Lung (tissue), 12 donors: ENCODE data around the gene NRAS. TPM values are rescaled to one million over a fixed set of nuclear protein-coding genes. Genes with fewer than 3 reads are reported as not detected.

Experiments used
- ATAC-seq: fragments of 200-7000 bp; cut with Tn5 transposase; one replicate; pipeline ENCODE4 v1.9.1; 2020; ENCODE audit warnings: moderate number of reproducible peaks; ENCODE audit not compliant: insufficient read depth, low FRiP score
- DNase-seq, 3 donors: peaks; one replicate each; pipeline ENCODE4 v3.0.0-alpha.2; 2013 to 2017
- H3K27ac ChIP-seq, 2 donors: one replicate each; pipeline ENCODE4 v1.5.1; 2013; ENCODE audit warnings: mild to moderate bottlenecking in 2 of 2, moderate library complexity in 2 of 2, control low read depth in 1 of 2, inconsistent platforms in 1 of 2, low read depth in 1 of 2, low read length in 1 of 2
- H3K27me3 ChIP-seq, 3 donors: one replicate each; pipeline ENCODE4 v1.5.1; 2013; ENCODE audit warnings: low read length in 2 of 3; ENCODE audit not compliant: control insufficient read depth in 3 of 3, insufficient read depth in 3 of 3
- H3K36me3 ChIP-seq, 4 donors: one replicate each; pipeline ENCODE4 v1.5.1; 2013; ENCODE audit warnings: low read length in 4 of 4, mild to moderate bottlenecking in 1 of 4, moderate library complexity in 1 of 4; ENCODE audit not compliant: control insufficient read depth in 4 of 4, insufficient read depth in 4 of 4
- H3K4me1 ChIP-seq, 5 donors: one replicate each; pipeline ENCODE4 v1.5.1; 2013; ENCODE audit warnings: low read length in 5 of 5, mild to moderate bottlenecking in 2 of 5, moderate library complexity in 1 of 5; ENCODE audit not compliant: control insufficient read depth in 5 of 5, insufficient read depth in 5 of 5
- H3K4me3 ChIP-seq: one replicate; pipeline ENCODE4 v1.5.1; 2013; ENCODE audit warnings: mild to moderate bottlenecking, control low read depth, moderate library complexity
- H3K9ac ChIP-seq, 2 donors: one replicate each; pipeline ENCODE4 v1.5.1; 2013; ENCODE audit warnings: low read length in 2 of 2, control low read depth in 1 of 2; ENCODE audit not compliant: insufficient read depth in 1 of 2
- H3K9me3 ChIP-seq, 4 donors: one replicate each; pipeline ENCODE4 v1.5.1; 2013; ENCODE audit warnings: low read length in 3 of 4, mild to moderate bottlenecking in 1 of 4, moderate library complexity in 1 of 4; ENCODE audit not compliant: control insufficient read depth in 4 of 4, insufficient read depth in 3 of 4
- CTCF ChIP-seq: IDR thresholded peaks from 2 replicates; pipeline ENCODE4 v1.5.1; 2012; ENCODE audit warnings: mild to moderate bottlenecking; ENCODE audit errors: control extremely low read depth, extremely low read depth
- WGBS, 2 donors: extraction: QIAGEN DNeasy Blood & Tissue Kit; methylation state at CpG; one replicate each; pipeline ENCODE4 v1.1.7; 2013; 5-methylcytosine and 5-hydroxymethylcytosine counted together
- polyA plus RNA-seq, 2 donors: library from polyadenylated mRNA; stranded (reverse); fragments of 200-250 nt; gene quantifications; one replicate each; pipeline ENCODE4 v1.2.1, GENCODE V29; 2013
- total RNA-seq, 2 donors: library from RNA; depleted of rRNA in 1 of 2; stranded (reverse); fragments of >200 nt in 1 of 2; gene quantifications; one replicate each; pipeline ENCODE4 v1.2.1, GENCODE V29; 2014 to 2021
- donor health status: control.
- donor health status: control.
- donor health status: Bipolar disorder and iron deficiency.
- donor health status: healthy.
- donor health status: DM: yes; HTN: yes; CAD: no.

Gene NRAS
- total and polyA plus RNA-seq, 4 donors = 14.6 to 43.3 (median 28.5) TPM

GRCh38 chr1:114695430-114696058 is 21.0 kb downstream of the NRAS start, which contains the start of gene AMPD1:
Gene AMPD1 (minus strand): TSS chr1:114695546. CDS start chr1:114695471, 75 bp downstream.
- DNase-seq = no peak
- WGBS, 2 donors = 78 to 90% methylated on average over 6 of the region's 6 CpGs
- no peak for ATAC-seq

DNA sequence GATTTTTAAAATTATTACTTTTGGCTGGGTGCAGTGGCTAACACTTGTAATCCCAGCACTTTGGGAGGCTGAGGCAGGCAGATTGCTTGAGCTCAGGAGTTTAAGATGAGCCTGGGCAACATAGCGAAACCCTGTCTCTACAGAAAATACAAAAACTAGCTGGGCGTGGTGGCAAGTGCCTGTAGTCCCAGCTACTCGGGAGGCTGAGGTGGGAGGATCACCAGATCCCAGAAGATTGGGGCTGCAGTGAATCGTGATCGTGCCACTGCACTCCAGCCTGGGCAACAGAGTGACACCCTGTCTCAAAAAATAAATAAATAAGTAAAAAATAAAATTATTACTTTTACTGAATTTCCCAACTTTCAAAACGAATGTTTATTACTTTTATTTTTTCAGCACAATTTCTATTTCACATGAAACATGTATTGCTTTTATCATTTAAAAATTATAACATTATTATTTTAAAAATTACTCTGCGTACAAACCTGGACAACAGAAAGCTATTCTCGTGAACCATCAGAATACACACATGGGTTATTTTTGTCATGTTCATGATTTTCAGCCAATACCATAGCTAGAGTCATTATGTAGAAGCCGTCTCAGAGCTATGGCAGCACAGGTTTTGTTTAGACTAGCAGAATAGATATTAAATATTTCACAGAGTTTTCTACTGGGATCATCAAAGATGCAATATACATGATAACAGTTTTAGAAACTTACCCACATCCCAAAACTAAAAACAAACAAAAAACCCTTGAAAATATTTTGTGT is 21.8 kb downstream of the NRAS start:
- Histone ChIP-seq H3K9me3 (no peaks in the 10 kb centered on the region), H3K36me3 (no peaks in the 10 kb centered on the region), H3K27ac (no peak overlapping the region), H3K9ac (no peak overlapping the region), H3K4me1 (no peaks in the 10 kb centered on the region), H3K4me3 (no peak overlapping the region), H3K27me3 (peaks cover 0 to 7% (median 0%) of the 10 kb centered on the region in 3 donors)
- 87 to 96% methylated on average over 9 of the region's 9 CpGs for WGBS, 2 donors
- ATAC-seq = no peak
- no peak for DNase-seq
- no peak for TF ChIP-seq CTCF

More at GRCh38 chr1:114695430-114696058, 21.0 kb downstream of the NRAS start, which contains the start of gene AMPD1:
- no peak within 1 kb of the TSS for H3K9ac ChIP-seq
- H3K4me3 ChIP-seq = no peak within 1 kb of the TSS
- no peaks in the 10 kb centered on the region for H3K9me3 ChIP-seq
- peaks cover 0 to 7% (median 0%) of the 10 kb centered on the region in 3 donors for H3K27me3 ChIP-seq
- TF ChIP-seq CTCF = no peak
- H3K4me1 ChIP-seq = no peaks in the 10 kb centered on the region
- H3K36me3 ChIP-seq = no peaks in the 10 kb centered on the region
- no peak within 1 kb of the TSS for H3K27ac ChIP-seq

DNA sequence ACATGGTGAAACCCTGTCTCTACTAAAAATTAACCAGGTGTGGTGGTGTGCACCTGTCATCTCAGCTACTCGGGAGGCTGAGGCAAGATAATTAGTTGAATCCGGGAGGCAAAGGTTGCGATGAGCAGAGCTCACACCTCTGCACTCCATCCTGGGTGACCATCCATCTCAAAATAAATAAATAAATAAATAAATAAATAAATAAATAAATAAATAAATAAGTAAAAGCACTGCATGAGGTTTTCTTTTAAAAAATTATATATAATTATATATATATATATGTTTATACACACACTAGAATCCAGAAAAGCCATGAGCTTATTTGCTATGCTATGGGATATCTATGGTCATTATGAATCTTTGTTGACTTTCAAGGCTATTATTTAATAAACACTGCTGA is 23.6 kb downstream of the NRAS start:
- Histone ChIP-seq H3K36me3 (no peaks in the 10 kb centered on the region), H3K27ac (no peak overlapping the region), H3K4me3 (no peak overlapping the region), H3K9ac (no peak overlapping the region), H3K4me1 (no peaks in the 10 kb centered on the region), H3K27me3 (peaks cover 0 to 7% (median 0%) of the 10 kb centered on the region in 3 donors), H3K9me3 (no peaks in the 10 kb centered on the region)
- WGBS, 2 donors = 97% methylated on average over 3 of the region's 3 CpGs
- no peak for TF ChIP-seq CTCF
- DNase-seq (no peak), ATAC-seq (no peak)
